ENCODE results near the gene OLFML1. TPM values are rescaled to one million over a fixed set of nuclear protein-coding genes. Genes with fewer than 3 reads are reported as not detected.

Gene OLFML1
- total RNA-seq, 1 donor from 2014 or later, result not detected

- Mint-ChIP-seq H3K36me3 (ENCODE audit: low read depth) (peaks cover 2% of the 10 kb centered on the region), H3K27me3 (no peaks in the 10 kb centered on the region), H3K27ac (no peak overlapping the region), H3K9me3 (no peaks in the 10 kb centered on the region), H3K4me3 (no peak overlapping the region), H3K4me1 (no peaks in the 10 kb centered on the region)
- CTCF ChIA-PET, result no interaction called here
- ATAC-seq (ENCODE audit: low read depth) (no peak), DNase-seq (no peak)
- POLR2A ChIA-PET, result no interaction called here
- intact Hi-C loops (cut with micrococcal nuclease), result no loop called here
- TF ChIP-seq CTCF (IDR thresholded peaks at IDR 0.05), result no peak
Observed at GRCh38 chr11:7448201-7448600, 37.1 kb upstream of the OLFML1 start.

DNA sequence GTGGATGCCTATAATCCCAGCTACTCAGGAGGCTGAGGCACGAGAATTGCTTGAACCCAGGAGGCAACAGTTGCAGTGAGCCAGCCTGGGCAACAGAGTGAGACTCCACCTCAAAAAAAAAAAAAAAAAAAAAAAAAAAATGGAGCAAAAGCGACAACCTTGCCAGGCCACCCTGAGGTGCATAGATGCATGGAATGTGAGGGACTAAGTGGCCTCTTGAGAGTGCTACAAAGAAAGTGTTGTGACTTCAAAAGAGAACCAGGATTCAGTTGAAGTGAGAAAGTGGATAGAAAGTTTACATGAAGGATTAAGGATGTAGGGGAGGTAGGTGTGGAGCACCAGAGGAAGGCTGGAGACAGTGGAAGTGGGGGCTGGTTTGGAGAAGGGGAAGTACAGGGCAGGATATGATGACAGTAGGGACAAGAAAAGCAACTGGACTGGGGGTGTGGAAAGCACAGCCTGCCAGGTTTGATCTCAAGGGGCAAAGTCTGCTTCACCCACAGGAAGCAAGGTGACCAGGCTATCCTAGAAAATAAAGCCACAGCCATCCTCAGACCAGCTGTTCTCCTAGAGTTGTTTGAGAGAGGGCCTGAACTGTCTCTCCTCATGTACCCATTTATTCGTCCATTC is 36.0 kb upstream of the OLFML1 start:
- ChIA-PET CTCF (no interaction called here), POLR2A (no interaction called here)
- H3K27me3 Mint-ChIP-seq, result no peaks in the 10 kb centered on the region
- ATAC-seq (ENCODE audit: low read depth), result no peak
- intact Hi-C loops (cut with micrococcal nuclease), result no loop called here
- H3K27ac Mint-ChIP-seq, result no peak overlapping the region
- H3K36me3 Mint-ChIP-seq (ENCODE audit: low read depth), result peaks cover 2% of the 10 kb centered on the region
- H3K9me3 Mint-ChIP-seq, result no peaks in the 10 kb centered on the region
- DNase-seq, result no peak
- H3K4me3 Mint-ChIP-seq, result no peak overlapping the region
- no peak for TF ChIP-seq CTCF (IDR thresholded peaks at IDR 0.05)
- no peaks in the 10 kb centered on the region for H3K4me1 Mint-ChIP-seq

- CTCF ChIA-PET, result interaction anchor here (2.3 kb wide), 1 partner anchor 217 kb away, joined by 5 read pairs; no protein-coding TSS in a partner anchor
- Mint-ChIP-seq H3K4me1 (no peaks in the 10 kb centered on the region), H3K27me3 (no peaks in the 10 kb centered on the region), H3K27ac (no peak overlapping the region), H3K9me3 (no peaks in the 10 kb centered on the region), H3K4me3 (no peak overlapping the region), H3K36me3 (ENCODE audit: low read depth) (peaks cover 2% of the 10 kb centered on the region)
- ATAC-seq (ENCODE audit: low read depth), result no peak
- DNase-seq, result no peak
- POLR2A ChIA-PET, result no interaction called here
- intact Hi-C loops (cut with micrococcal nuclease), result no loop called here
- no peak for TF ChIP-seq CTCF (IDR thresholded peaks at IDR 0.05)
Observed at GRCh38 chr11:7449841-7450214, 35.5 kb upstream of the OLFML1 start.

DNA sequence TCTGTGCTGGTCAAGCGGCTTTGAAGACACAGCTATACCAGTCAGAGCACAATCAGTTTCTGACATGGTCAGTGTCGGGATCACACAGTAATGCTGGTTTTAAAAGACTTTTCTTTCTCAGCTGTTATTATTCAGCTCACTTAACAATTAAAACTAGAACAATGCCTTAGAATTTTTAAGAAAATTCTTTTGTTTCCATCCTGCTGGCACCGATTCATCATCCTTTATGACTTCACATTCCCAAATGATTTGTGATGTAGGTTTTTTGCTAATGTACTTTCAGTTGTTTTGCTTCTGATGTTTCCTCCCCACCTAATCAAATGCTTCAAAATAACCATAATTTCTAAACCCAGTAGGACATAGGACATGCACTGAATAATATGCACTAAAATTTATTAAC is 34.5 kb upstream of the OLFML1 start:
- peaks cover 2% of the 10 kb centered on the region for H3K36me3 Mint-ChIP-seq (ENCODE audit: low read depth)
- TF ChIP-seq CTCF (IDR thresholded peaks at IDR 0.05), result no peak
- ATAC-seq (ENCODE audit: low read depth) (no peak), DNase-seq (no peak)
- ChIA-PET CTCF (interaction anchor here (2.3 kb wide), 1 partner anchor 216 kb away, joined by 5 read pairs; no protein-coding TSS in a partner anchor), POLR2A (no interaction called here)
- H3K4me3 Mint-ChIP-seq, result no peak overlapping the region
- H3K27ac Mint-ChIP-seq, result no peak overlapping the region
- H3K9me3 Mint-ChIP-seq, result no peaks in the 10 kb centered on the region
- intact Hi-C loops (cut with micrococcal nuclease), result no loop called here
- H3K4me1 Mint-ChIP-seq, result no peaks in the 10 kb centered on the region
- H3K27me3 Mint-ChIP-seq, result no peaks in the 10 kb centered on the region

DNA sequence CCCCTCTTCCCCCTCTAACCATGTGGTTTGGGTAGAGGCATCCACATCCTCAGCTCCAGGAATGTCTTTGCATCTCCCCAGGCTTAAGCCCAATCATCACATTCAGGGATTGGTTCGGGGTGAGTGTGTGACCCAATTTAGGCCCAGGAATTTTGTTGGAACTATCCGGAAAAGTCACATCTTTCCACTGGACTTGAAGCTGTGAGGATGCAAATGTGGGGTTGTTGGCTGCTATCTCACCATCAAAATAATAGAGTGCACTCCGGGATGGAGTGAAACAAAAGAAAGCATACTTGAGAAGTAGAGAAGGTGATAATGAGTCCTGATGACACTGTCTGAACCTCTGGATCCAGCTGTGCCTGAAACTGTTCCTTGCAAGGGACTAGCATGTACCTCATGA is 33.8 kb upstream of the OLFML1 start:
- Mint-ChIP-seq H3K4me3 (no peak overlapping the region), H3K4me1 (no peaks in the 10 kb centered on the region), H3K36me3 (ENCODE audit: low read depth) (peaks cover 5% of the 10 kb centered on the region), H3K27me3 (no peaks in the 10 kb centered on the region), H3K9me3 (no peaks in the 10 kb centered on the region), H3K27ac (no peak overlapping the region)
- POLR2A ChIA-PET, result no interaction called here
- no peak for TF ChIP-seq CTCF (IDR thresholded peaks at IDR 0.05)
- intact Hi-C loops (cut with micrococcal nuclease), result no loop called here
- CTCF ChIA-PET, result interaction anchor here (1.1 to 2.3 kb wide), 2 partner anchors 9 to 215 kb away, joined by 3 to 5 read pairs; no protein-coding TSS in a partner anchor
- no peak for ATAC-seq (ENCODE audit: low read depth)
- no peak for DNase-seq
